Neural cell (in vitro differentiated cells): ENCODE results near the gene TICAM1.

Experiments
- CTCF ChIP-seq: fragments of 450-650 bp; IDR thresholded peaks from 2 replicates; pipeline ENCODE4 v1.5.1; 2014; ENCODE audit warnings: antibody characterized with exemption, mild to moderate bottlenecking, moderate library complexity; ENCODE audit not compliant: poor library complexity, severe bottlenecking
- EP300 ChIP-seq: fragments of 450-650 bp; conservative IDR thresholded peaks from 2 replicates; pipeline ENCODE4 v1.6.1; 2014; ENCODE audit warnings: antibody characterized with exemption, mild to moderate bottlenecking, moderate library complexity; ENCODE audit not compliant: poor library complexity, severe bottlenecking
- EZH2 ChIP-seq: fragments of 200-600, 300-800 bp; shearing (Covaris generic), sonication (generic); IDR thresholded peaks from 2 replicates; pipeline ENCODE4 v1.6.1; 2014; ENCODE audit warnings: antibody characterized with exemption, low read length, borderline replicate concordance, mild to moderate bottlenecking; ENCODE audit not compliant: insufficient read depth, poor library complexity, severe bottlenecking
- MXI1 ChIP-seq: fragments of 450-650 bp; conservative IDR thresholded peaks from 2 replicates; pipeline ENCODE4 v1.6.1; 2014; ENCODE audit warnings: antibody characterized with exemption, mild to moderate bottlenecking; ENCODE audit not compliant: poor library complexity, severe bottlenecking
- POLR2AphosphoS5 ChIP-seq: IDR thresholded peaks from 2 replicates; pipeline ENCODE4 v1.6.1; 2012
- RAD21 ChIP-seq: fragments of 450-650 bp; conservative IDR thresholded peaks from 2 replicates; pipeline ENCODE4 v1.6.1; 2014; ENCODE audit warnings: antibody characterized with exemption, mild to moderate bottlenecking, moderate library complexity
- SMC3 ChIP-seq: fragments of 450-650 bp; conservative IDR thresholded peaks from 2 replicates; pipeline ENCODE4 v1.6.1; 2014; ENCODE audit warnings: antibody characterized with exemption, mild to moderate bottlenecking, moderate library complexity; ENCODE audit not compliant: poor library complexity
- TAF1 ChIP-seq: IDR thresholded peaks from 2 replicates; pipeline ENCODE4 v1.6.1; 2012; ENCODE audit warnings: low read depth
- TF ChIP-seq, protein P1 (sequence below): IDR thresholded peaks from 2 replicates; pipeline ENCODE4 v1.6.1; 2012; ENCODE audit warnings: borderline replicate concordance

- TF ChIP-seq CTCF (no peak), EZH2 (no peak), SMC3 (no peak), RAD21 (no peak), MXI1 (no peak), POLR2AphosphoS5 (no peak), EP300 (no peak), TAF1 (no peak)
- TF ChIP-seq, protein P1, sequence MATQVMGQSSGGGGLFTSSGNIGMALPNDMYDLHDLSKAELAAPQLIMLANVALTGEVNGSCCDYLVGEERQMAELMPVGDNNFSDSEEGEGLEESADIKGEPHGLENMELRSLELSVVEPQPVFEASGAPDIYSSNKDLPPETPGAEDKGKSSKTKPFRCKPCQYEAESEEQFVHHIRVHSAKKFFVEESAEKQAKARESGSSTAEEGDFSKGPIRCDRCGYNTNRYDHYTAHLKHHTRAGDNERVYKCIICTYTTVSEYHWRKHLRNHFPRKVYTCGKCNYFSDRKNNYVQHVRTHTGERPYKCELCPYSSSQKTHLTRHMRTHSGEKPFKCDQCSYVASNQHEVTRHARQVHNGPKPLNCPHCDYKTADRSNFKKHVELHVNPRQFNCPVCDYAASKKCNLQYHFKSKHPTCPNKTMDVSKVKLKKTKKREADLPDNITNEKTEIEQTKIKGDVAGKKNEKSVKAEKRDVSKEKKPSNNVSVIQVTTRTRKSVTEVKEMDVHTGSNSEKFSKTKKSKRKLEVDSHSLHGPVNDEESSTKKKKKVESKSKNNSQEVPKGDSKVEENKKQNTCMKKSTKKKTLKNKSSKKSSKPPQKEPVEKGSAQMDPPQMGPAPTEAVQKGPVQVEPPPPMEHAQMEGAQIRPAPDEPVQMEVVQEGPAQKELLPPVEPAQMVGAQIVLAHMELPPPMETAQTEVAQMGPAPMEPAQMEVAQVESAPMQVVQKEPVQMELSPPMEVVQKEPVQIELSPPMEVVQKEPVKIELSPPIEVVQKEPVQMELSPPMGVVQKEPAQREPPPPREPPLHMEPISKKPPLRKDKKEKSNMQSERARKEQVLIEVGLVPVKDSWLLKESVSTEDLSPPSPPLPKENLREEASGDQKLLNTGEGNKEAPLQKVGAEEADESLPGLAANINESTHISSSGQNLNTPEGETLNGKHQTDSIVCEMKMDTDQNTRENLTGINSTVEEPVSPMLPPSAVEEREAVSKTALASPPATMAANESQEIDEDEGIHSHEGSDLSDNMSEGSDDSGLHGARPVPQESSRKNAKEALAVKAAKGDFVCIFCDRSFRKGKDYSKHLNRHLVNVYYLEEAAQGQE: no peak
Measured at GRCh38 chr19:4859697-4860096, 28.2 kb upstream of the TICAM1 start.
